Hematopoietic multipotent progenitor cell (in vitro differentiated cells): Measurements from ENCODE around the gene FGFBP1. TPM values are rescaled to one million over a fixed set of nuclear protein-coding genes. Genes with fewer than 3 reads are reported as not detected.
"Not testable (repeated sequence)": the region's sequence is repeated elsewhere in the genome, so short reads cannot be mapped to it uniquely, and the experiment has no call there.

Experiments
- DNase-seq, 3 donors: peaks; one replicate each; pipeline ENCODE4 v3.0.0-alpha.2; 2011 to 2015; ENCODE audit warnings: low read depth in 2 of 3, low spot score in 2 of 3
- total RNA-seq: library from RNA; depleted of rRNA; stranded (reverse); fragments of >200 nt; gene quantifications from one replicate; pipeline ENCODE4 v1.2.3, GENCODE V29; 2012

The FGFBP1 gene
- total RNA-seq, 1 donor, result not detected

DNA sequence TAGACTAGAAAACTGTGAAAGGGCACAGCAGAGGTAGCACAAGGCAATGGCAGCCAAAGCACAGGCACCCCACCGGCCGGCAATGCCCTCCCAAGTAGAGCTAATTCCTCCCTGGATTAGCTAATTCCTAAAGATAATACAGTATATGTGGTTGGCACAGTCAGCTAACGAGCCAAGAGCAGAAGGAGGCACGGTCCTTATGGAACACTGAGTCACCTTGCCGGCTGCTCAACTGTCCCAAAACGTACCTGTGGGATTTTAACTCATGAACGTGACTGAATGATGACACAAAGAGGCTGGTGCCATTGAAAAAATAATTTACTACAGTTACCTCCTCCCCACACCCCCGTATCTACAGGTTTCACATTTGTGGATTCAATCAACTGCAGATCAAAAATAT, 9.1 kb upstream of the FGFBP1 start:
- no peak for DNase-seq

DNA sequence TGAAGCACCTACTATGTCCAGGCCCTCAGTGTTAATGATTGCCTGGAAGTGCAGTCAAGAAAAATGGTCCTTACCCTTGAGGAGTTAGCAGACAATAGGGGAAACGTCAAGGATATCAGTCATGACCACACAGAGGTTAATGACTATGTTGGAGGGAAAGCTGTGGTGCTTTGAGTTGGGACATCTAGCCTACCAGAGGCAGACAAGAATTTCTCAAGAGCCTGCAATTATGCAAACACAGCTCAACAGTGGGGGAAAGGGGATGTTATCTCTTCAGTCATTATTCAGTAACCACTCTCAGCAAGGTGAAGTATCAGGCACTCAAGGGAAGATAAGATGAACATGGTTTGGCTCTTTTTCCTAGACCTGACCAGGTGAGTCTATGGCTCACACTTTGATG, 7.0 kb upstream of the FGFBP1 start:
- no peak for DNase-seq

DNA sequence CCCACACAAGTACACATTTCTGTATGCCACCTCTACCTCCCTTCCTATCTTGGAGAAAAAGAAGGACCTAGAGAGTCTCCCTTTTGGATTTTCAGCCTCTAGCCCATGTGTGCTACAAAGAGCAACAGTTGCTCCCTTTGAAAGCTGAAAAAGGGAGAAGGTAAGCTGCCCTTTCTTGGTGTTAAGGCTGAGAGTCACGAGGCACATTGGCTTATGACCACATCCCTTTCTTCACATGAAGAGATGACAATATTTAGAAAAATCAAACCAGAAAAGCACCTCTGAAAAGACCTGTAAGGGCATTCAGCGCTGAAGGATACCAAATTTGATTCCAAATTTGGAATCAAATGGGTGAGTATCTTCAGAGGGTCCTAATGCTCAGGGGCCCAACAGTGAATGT, 6.4 kb upstream of the FGFBP1 start:
- no peak for DNase-seq

DNA sequence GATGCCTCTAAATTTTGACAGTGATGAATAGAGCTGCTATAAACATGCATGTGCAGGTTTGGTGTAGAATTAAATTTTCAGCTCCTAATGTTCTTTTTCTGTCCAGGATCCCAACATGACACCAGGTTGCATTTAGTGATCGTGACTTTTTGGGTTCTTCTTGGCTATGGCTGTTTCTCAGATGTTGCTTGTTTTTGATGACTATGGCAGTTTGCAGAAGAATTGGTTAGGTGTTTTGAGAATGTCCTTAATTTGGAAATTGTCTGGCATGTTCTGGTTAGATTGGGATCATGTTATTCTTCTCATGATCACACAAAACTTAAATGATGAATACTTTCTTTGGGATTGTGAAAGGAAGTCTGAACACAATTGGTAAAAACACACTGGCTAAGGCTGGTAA, 3.7 kb upstream of the FGFBP1 start:
- no peak for DNase-seq

DNA sequence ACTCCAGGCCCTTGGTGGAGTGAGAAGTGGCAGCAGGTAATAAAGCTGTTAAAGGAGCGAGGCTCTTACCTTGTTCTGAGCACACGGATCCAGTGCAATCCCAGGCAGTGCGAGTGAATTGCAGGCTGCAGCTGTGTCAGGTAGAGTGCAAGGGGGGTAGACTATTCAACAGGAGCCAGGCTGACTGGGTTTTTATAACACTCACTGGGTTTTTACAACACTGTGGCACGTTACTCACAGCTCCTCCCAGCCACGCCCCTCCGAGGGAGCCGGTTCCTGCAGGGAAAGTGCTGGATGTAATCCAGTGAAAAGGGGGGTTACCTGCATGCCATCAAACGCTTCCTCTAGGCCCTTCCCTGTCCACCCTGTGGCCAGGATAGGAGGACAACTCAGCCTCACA, 358 bp downstream of the FGFBP1 start:
- DNase-seq, result no peak

DNA sequence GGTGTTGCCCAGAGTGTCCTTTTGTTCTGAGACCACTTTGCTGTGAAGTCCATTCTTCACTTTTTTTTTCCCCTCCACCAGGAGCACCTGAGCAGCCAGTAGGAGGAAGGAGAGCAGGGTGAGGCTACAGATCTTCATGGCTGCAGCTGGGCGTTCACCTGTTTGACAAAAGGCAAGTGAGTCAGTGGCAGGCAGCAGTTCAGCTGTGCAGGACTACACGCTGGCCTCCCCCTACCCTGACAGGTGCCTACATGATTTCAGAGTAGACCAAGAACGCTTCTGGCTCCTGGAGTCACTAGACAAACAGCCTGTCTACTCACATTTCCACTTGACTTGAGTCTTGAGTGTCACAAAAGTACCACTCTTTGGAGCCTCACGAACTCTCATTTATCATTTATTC, 2.0 kb downstream of the FGFBP1 start:
- no peak for DNase-seq

DNA sequence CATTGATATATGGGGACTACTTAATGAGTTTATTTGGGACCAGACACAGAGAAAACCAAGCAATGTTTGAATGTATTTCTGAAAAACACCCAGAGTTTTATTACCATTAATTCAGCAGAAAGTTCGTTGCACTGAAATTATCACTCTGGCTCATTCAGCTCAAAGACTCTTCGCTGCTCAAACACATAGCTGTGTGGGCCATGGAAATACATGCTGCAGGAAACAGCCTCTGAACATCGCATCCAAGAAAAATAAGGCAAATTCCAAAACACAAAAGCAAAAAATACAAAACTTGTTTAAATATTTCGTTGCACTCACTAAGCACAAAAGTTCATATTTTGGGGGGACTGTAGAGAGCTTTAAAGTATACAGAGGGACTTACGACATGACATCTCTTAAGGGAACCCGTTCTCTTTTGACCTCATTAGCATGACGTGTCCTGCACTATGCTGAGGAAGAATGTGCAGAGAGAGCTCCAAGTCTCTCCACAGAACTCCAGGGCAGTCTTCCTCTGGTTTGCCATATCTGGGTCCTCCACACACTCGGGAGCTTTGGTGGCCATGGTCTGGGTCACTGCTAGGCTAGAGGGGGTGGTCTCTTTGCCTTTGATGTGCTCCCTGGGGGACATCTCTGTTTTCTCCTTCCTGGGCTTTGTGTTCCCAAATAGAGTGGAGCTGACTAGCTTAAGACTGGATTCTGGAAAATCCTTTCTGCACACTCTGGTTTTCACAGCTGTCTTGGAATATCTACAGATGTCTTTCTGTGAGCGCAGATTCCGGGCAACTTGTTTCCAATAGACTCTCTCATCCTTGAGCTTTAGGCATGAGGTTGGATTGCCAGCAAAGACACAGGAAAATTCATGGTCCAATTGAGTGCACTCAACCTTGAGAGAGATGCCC, 2.8 kb downstream of the FGFBP1 start:
- no peak for DNase-seq

DNA sequence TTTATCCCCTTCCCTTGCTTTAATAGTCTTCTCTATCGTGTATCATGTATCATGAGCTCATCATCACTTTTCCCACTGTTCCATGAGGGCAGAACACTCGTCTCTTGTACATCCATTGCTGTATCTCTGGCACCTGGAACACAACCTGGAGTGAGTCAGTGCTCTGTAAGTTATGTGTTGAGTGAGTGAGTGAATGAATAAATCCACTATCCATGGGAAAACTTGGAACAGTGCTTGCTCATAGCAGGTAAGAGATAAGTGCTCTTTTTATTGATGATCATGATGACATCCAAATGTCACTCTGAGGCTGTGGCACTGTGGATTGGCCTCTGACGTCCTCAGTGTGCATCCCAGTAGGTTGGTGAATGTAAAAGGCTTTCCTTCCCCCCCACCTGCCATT, 4.3 kb downstream of the FGFBP1 start:
- no peak for DNase-seq

DNA sequence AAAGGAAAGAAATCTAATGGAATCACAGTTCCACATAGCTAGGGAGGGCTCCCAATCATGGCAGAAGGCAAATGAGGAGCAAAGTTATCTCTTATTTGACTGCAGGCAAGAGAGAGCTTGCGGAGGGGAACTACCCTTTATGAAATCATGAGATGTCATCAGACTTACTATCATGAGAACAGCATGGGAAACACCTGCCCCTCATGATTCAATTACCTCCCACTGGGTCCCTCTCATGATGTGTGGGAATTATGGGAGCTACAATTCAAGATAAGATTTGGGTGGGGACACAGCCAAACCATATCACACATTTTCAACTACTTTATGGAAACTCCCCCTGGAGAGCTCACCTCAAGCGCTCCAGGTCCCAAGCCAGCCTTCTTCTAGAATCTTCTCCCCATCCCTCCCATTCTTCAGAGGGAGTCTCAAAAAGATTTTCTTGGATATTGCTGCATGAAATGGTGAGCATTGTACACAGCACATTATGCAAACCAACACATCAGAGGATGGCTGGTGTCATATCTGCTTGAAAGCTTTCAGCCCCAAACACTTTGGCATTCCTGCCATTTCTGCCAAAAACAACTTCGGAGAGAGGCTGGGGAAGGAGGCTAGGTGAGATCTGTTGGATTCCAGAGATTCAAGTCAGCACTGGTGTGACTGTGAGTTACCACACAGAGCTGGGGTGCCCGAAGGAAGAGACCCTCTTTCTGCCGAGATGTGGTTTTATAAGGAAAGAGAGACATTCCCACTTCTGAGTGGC, 6.9 kb downstream of the FGFBP1 start:
- no peak for DNase-seq

DNA sequence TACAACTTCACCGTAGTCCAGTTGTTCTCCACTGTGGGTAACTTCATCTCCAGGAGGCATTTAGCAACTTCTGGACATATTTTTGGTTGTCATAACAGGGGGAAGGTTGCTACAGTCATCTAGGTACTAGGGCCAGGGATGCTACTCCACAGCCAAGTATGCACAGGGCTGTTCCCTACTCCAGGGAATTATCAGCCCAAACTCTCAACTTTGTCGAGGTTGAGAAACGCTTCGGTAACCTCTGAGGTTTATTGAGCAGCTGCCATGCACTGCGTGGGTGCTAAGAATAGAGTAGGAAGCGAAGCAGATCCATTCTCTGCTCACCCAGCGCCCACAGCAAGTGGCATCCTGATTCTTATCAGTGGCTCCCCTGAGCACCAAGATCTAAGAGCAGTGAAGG, 8.2 kb downstream of the FGFBP1 start:
- DNase-seq, result no peak

DNA sequence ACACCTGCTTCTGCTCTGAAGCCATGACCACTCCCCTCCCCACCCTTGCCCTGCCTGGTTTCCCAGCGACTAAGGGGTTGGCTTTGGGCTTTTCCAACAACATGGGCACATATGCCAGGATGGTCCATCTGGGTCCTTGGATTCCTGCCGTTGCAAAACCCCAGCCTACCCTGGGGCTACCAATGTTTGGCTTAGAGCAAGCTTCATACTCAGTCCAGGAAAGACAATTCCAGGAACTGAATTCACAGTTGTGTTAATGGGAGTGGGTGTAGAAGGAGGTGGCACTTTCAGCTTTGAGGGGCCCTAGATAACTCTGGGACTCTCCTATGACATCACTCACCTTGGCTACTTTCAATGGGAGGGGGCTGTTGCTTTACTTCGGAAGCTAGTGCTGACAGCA, 9.0 kb downstream of the FGFBP1 start:
- no peak for DNase-seq

DNA sequence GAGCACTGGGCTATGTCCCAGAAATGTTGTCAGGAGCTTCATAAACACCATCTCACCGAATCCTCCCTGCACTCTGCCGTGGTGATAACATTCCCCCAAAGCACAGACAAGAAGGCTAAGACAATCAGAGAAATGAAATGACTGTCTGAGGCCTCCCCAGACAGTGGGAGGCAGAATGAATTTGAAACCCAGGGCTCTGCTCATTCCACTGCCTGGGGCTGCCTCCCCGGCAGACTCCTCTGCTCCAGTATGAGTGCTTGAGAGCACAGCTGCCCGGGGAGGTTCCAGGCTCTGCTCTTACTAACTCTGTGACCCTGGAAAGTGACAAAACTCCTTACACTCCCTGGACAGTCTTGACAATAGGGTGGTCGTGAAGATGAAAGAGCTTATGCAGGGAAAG, 9.7 kb downstream of the FGFBP1 start:
- no peak for DNase-seq

DNA sequence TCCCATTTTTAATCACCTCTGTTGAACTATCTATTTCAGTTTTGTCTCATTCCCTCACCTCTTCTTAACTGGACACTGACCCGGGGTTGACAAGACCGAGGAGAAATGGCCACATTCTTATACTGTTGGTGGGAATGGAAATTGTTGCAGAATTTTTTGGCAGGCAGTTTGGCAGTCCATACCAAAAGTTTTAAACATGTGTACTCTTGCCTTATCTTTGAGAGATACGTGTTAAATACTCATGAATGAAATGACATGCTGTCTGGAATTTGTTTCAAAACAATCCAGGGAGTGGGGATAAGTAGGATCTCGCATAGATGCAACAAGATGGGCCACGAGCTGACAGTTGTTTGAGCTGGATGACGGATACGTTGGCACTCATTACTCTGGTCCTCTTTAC, 12.1 kb downstream of the FGFBP1 start:
- no peak for DNase-seq

DNA sequence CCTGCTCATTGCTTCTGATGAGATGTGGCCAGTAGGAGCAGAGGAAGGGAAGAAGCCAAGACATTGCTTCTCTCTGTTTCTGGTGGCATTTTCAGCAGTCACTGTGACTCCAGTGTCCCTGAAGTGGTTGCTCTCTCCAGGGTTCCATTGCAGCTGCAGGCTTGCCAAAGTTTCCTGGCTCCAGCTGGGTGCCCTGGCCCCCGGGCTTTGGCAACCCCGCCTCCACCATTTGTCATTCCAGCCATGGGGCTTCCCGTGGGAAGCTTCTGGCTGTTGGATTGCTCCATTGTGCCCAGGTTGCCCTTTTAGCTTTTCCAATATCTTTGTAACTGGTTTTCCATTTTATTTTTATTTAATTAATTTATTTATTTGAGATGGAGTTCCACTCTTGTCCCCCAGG, 12.7 kb downstream of the FGFBP1 start:
- DNase-seq, result no peak

DNA sequence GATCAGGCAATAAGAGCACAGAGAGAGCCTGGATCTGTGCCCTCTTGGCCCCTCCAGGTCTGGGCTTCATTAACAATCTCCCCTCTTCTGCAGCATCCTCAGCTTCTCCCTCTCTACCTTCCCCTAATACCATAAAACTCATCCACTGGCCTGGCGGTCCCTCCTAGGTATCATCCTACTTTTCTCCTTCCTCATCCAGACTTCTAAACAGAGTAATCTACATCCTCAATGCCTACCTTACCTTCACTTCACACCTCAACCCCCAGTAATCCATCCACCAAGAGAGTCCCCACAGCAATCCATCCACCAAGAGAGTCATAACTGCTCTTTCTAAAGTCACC, 17.0 kb downstream of the FGFBP1 start:
- DNase-seq, result no peak

DNA sequence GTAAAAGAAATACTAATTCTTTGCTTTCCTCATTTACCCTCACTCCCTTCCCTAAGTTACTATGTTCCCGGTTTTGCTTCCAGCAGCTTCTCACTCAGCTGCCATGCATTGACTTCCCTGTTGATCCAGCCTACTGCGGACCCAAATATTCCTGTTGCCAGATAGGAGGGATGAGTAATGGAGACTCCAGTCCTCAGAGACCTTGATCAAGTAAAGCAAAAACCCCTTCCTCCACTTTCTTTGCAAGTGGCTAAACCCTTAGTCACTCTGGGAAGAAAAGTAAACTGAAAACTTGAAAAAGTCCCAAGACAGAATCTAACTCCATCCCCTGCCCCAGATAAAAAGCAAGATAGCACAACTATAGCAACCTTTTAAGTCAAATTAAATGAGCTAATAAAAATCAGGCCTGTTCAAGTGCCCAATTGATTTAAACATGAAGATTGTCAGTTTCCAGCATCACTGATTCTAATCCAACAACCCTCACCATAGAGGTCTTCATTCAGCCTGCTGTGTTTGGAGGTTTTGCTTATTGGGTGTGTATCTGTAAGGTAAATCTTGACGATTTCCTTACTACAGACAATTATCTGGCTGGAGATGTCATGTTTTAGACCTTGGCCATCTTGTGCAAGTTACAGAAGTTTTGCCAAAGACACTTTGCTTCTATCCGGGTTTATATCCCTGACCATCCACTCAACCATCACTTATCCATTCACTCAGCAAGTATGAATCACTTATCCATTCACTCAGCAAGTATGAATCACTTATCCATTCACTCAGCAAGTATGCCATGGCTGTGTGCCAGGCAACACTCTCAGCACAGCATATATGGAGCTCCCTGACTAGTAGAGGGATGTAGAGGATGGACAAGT, 17.6 kb downstream of the FGFBP1 start:
- no peak for DNase-seq

DNA sequence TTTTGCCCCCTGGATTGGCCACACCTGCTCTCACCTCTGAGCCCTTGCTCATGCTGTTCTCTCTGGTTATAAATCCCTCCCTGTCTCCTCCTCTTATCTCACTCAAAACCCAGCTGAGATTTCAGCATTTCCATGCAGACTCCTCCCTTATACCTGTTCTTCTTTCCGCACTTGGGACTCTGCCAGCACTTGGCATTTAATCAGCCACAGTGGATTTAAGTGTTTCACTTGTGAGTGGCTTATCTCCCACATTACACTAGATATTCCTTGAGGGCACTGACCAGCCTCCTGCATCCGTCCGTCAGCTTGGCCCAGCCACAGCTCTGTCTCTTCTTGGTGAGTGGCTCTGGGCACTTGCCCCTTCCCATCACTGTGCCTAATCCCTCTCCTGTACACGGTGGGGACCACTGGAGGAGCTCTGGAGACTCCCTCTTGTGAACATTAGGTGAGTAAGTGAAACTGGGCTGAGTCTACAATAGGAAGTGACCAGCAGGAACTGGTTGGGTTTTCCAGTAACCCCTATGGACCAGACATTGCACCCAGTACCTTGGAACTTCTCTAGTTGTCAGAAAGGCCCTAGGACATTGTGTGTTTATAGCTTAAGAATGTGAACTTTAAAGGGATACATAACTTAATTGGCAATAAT, 19.9 kb downstream of the FGFBP1 start:
- DNase-seq, result no peak

DNA sequence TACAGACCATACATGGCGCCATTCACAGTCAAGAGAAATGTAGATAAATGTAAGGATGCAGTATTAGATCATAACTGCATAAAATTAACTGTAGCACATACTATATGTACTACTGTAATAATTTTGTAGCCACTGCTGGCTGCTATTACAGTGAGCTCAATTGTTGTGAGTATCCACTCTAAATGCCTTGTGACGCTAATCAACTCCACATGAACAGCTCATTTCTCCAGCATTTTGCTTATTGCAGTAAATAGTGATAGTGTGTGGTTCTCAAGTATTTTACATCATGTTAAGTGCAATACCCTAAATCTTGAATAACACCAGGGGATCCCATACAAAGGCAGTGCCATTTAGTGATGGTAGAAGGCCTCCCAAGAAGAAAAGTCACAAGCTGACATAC, 21.2 kb downstream of the FGFBP1 start:
- DNase-seq, result no peak

DNA sequence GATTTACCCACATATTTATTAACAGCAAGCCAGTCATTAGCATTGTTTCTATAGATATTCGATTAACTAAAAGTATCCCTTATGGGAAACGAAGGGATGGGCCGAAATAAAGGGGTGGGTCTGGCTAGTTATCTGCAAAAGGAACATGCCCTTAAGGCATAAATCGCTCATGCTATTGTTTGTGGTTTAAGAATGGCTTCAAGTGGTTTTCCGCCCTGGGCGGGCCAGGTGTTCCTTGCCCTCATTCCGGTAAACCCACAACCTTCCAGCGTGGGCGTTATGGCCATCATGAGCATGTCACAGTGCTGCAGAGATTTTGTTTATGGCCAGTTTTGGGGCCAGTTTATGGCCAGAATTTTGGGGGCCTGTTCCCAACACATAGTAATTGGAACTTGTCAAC, 22.2 kb downstream of the FGFBP1 start:
- not testable (repeated sequence) for DNase-seq

DNA sequence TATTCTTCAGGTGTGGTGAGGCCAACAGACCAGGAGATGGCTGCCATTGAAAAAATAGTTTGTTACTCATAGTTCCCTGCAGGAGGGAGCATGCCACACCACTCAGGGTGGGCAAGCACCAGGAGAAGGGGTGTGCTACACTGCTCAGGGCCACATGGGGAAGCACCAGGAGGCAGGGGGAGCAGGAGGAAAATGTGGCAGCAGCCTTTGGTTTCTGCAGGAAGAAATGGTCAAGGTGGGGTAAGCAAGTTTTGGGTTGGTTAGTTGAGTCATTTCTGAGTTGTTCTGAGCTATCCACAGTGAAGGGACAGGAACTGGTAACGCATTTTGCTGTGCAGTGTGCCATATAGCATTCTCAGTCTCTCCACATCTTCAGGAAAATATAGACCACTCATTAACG, 23.8 kb downstream of the FGFBP1 start:
- no peak for DNase-seq

DNA sequence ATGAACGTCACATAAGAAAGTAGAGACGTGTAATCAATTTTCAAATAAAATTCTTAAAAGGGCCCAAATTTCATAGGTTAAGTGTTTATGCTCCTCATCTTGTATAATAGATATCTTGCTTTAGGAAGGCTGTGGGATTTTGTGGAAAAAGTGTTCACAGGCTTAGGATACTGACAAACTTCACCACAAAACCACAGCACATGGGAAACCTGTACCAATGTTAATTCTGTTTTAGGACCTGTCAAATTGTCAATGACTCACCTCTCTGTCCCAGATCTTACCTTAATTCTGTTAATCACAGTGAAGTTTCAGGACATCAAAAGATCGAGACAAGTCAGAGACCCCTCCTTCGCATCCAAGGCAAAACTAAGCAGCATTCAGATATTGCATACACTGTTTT, 24.2 kb downstream of the FGFBP1 start:
- DNase-seq, result no peak
